Measurements from ENCODE around the gene CACNA1S.

DNA sequence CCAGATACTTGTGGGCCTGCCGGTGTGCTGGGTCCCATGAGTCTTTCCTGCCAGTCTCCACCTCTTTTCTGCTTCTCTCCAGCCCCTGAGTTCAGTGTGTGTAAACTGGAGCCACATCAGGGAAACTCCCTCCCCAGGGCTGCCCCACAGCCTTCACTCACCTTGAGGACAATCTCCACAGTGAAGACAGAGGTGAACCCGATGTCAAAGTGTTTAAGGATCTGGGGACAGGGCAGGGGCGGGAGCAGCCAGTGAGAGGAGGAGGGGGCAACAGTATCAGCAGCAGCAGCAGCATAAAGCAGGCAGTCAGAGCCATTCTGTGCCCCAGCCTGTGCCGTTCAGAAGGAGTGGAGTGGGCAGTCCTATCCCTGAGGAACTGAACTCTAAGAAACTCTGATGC, 43.2 kb downstream of the CACNA1S start:
- no peak for TF ChIP-seq BHLHE40 (IDR thresholded peaks at IDR 0.05; ENCODE audit: low read depth, low read length)
- TF ChIP-seq, protein P1, sequence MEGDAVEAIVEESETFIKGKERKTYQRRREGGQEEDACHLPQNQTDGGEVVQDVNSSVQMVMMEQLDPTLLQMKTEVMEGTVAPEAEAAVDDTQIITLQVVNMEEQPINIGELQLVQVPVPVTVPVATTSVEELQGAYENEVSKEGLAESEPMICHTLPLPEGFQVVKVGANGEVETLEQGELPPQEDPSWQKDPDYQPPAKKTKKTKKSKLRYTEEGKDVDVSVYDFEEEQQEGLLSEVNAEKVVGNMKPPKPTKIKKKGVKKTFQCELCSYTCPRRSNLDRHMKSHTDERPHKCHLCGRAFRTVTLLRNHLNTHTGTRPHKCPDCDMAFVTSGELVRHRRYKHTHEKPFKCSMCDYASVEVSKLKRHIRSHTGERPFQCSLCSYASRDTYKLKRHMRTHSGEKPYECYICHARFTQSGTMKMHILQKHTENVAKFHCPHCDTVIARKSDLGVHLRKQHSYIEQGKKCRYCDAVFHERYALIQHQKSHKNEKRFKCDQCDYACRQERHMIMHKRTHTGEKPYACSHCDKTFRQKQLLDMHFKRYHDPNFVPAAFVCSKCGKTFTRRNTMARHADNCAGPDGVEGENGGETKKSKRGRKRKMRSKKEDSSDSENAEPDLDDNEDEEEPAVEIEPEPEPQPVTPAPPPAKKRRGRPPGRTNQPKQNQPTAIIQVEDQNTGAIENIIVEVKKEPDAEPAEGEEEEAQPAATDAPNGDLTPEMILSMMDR (conservative IDR thresholded peaks at IDR 0.05; ENCODE audit: low read depth, low read length) = no peak
- TF ChIP-seq MAZ (IDR thresholded peaks at IDR 0.05; ENCODE audit: borderline replicate concordance, low read depth, low read length) = no peak
- no peak for TF ChIP-seq RFX5 (IDR thresholded peaks at IDR 0.05; ENCODE audit: low read depth, low read length)
- no peak for TF ChIP-seq POLR2A (IDR thresholded peaks at IDR 0.05; ENCODE audit: low read depth, low read length)
- TF ChIP-seq RAD21 (IDR thresholded peaks at IDR 0.05; ENCODE audit: low read length) = no peak
- no peak for TF ChIP-seq SMC3 (IDR thresholded peaks at IDR 0.05; ENCODE audit: low read depth, low read length)
- no peak for TF ChIP-seq CEBPB (IDR thresholded peaks at IDR 0.05; ENCODE audit: low read depth, low read length)
- no peak for TF ChIP-seq MAFK (IDR thresholded peaks at IDR 0.05; ENCODE audit: low read depth, low read length)
- no peak for TF ChIP-seq FOS (IDR thresholded peaks at IDR 0.05; ENCODE audit: low read depth, low read length)
- no peak for TF ChIP-seq RCOR1 (IDR thresholded peaks at IDR 0.05; ENCODE audit: insufficient replicate concordance, low read length)
- TF ChIP-seq MXI1 (IDR thresholded peaks at IDR 0.05; ENCODE audit: borderline replicate concordance, low read depth, low read length) = no peak

Measured in IMR-90 (cell line).